Effector memory CD4-positive, alpha-beta T cell (primary cell): ENCODE results near the gene ZNF385A.
A peak's percentile ranks its signal among the peaks of the same experiment; 100 is the strongest.

ENCODE experiments used
- DNase-seq, 3 donors: peaks; one replicate each; pipeline ENCODE4 v3.0.0-alpha.2; 2020
- H3K27ac ChIP-seq: 2 replicates; pipeline ENCODE4 v1.7.0; 2013; ENCODE audit warnings: mild to moderate bottlenecking, low read length, moderate library complexity; ENCODE audit not compliant: insufficient read depth, poor library complexity, severe bottlenecking
- H3K27me3 ChIP-seq: replicated peaks from 2 replicates; pipeline ENCODE4 v1.7.0; 2013; ENCODE audit warnings: mild to moderate bottlenecking, low read length; ENCODE audit not compliant: insufficient read depth, control insufficient read depth, poor library complexity, severe bottlenecking
- H3K36me3 ChIP-seq: 2 replicates; pipeline ENCODE4 v1.7.0; 2013; ENCODE audit warnings: mild to moderate bottlenecking, low read length, moderate library complexity; ENCODE audit not compliant: control insufficient read depth, insufficient read depth
- H3K4me1 ChIP-seq: 2 replicates; pipeline ENCODE4 v1.7.0; 2013; ENCODE audit warnings: low read length, mild to moderate bottlenecking; ENCODE audit not compliant: control insufficient read depth, insufficient read depth, poor library complexity, severe bottlenecking
- H3K4me3 ChIP-seq: 2 replicates; pipeline ENCODE4 v1.7.0; 2013; ENCODE audit warnings: low read length, low read depth, mild to moderate bottlenecking; ENCODE audit not compliant: insufficient read depth, poor library complexity, severe bottlenecking
- H3K9me3 ChIP-seq: 2 replicates; pipeline ENCODE4 v1.7.0; 2013; ENCODE audit warnings: mild to moderate bottlenecking, low read length, moderate library complexity; ENCODE audit not compliant: control insufficient read depth

ZNF385A gene

DNA sequence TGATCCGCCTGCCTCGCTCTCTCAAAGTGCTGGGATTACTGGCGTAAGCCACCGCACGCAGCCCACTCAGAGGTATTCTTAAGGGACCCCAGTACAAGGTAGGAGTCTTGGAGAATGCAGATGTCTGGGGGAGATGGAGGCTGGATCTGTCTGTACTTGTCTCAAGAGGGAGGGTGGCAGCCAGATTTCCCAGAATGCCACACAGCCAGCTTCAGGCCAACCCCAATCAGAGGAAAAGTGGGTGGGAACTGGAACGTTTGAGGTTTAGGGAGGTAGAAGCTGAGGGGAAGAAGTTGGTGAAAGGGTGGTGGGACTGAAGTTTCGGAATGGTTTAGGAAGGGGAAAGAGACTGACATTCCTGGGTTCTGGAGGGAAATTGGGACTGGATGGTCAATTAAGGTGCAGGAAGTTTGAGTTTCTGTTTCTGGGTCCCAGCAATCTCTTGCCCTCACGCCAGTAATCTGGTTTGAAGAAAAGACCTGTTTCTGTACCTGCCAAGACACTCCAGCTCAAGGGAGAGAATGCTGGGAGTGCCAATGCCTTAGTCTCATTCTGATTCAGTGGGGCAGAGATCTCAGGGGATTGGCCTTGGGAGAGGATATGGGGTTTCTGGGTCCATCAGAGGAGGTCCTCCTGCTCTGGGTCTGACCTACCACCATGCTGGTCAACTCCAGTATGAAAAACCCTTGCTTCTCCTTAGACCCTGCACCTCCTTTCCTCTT is 8.1 kb upstream of the ZNF385A start:
- Histone ChIP-seq H3K27me3 (no peaks in the 10 kb centered on the region), H3K4me3 (no peak overlapping the region), H3K36me3 (peaks cover 43% of the 10 kb centered on the region), H3K9me3 (no peaks in the 10 kb centered on the region), H3K27ac (no peak overlapping the region), H3K4me1 (peaks cover 4% of the 10 kb centered on the region)
- no peak for DNase-seq

DNA sequence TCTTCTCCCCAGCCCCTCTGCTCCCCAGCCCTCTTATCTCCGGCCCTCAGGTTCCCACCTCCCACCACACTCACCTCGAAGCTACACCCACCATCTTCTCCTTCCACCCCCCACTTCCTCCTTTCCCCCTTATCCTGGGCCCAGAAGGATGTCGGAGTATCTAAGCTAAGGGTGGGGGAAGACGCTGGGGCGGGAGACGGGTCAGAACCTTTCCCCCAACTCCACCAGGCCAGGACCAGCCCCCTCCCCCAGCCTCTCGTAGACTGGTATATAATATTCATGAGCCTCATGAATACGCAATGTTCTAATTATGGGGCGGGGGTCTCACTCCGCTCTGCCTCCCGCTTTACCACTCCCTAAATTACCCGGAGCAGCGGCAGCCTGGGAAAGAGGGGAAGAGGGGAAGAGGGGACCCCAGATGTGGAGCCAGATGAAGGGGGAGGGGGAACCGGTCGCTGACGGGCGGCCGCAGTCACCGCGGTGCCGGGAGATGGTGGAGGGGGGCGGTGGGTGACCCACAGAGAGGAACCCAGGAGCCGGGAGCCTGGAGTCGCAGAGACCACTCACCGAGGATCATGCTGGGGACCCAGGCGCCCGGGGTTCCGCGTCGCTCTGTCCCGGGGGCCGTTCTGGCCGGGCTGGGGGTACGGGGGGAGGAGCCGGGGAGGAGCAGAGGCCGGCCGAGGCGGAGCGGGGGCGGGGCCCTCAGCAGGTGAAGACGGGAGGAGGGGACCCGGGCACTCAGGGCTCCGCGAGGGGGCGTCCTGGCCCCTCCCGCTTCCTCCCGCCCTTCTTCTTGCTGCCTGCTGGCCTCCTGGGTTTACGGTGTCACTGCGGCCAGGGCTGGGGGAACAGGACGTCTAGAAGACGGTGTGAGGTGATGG is 6.4 kb upstream of the ZNF385A start:
- Histone ChIP-seq H3K27ac (peak overlapping the region; percentile 39), H3K4me3 (peak overlapping the region; percentile 58), H3K4me1 (peaks cover 4% of the 10 kb centered on the region), H3K36me3 (peaks cover 26% of the 10 kb centered on the region), H3K27me3 (no peaks in the 10 kb centered on the region), H3K9me3 (no peaks in the 10 kb centered on the region)
- peak; percentile 56 to 71 (median 64) for DNase-seq

DNA sequence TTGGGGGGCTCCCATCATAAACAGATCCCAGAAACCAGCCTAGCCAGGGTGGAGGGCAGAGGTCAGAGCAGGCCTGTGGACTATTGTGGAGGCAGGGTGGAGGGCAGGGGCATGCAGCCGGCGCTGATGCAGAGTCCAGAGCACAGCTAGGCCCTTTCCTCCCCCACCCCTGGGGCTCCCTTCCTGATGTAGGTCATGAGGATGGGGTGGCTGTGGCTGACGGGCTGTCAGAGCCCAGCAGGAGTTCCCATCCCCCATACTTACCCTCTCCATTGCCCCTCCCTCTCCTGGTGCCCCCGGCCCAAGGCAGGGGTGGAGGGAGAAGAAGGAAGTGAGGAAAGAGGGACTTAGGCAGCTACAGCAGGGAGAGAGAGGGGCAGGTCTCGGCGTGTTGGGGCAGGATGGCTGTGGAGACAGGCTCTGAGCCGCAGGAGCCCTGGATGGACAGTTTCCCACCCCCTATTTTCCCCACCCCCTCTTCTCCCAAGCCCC is 5.7 kb upstream of the ZNF385A start:
- H3K4me1 ChIP-seq: peaks cover 4% of the 10 kb centered on the region
- H3K36me3 ChIP-seq: peaks cover 20% of the 10 kb centered on the region
- DNase-seq: no peak
- H3K27ac ChIP-seq: no peak overlapping the region
- no peaks in the 10 kb centered on the region for H3K9me3 ChIP-seq
- no peaks in the 10 kb centered on the region for H3K27me3 ChIP-seq
- H3K4me3 ChIP-seq: no peak overlapping the region

DNA sequence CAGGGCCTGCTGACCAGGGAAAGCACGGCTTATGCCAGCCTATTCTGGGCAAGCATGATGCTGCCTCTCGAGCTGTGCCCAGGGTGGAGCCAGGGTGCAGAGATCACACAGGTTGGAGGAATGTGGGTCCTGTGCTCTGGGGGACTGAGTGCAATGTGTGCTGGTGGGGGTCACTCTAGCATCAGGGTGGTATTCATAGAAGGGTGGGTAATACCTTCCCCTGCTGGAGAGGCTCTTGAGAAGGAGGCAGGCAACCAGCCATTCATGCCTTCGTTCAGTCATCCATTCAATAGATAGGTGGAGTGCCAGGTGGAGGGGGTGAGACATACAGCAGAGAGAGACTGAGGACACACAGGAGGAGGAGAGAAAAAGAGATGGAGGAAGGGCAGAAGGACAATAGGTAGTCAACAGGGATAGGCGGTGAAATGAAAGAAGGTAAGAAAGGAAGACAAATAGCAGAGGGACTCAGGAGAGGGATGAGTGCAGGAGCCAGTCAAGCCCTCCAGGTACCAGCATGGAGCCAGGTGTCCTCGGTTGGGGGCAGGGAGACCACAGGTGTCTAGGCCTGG is 5.2 kb upstream of the ZNF385A start:
- no peaks in the 10 kb centered on the region for H3K9me3 ChIP-seq
- H3K27me3 ChIP-seq: no peaks in the 10 kb centered on the region
- no peak overlapping the region for H3K27ac ChIP-seq
- H3K36me3 ChIP-seq: peaks cover 14% of the 10 kb centered on the region
- DNase-seq: no peak
- peaks cover 4% of the 10 kb centered on the region for H3K4me1 ChIP-seq
- H3K4me3 ChIP-seq: no peak overlapping the region

DNA sequence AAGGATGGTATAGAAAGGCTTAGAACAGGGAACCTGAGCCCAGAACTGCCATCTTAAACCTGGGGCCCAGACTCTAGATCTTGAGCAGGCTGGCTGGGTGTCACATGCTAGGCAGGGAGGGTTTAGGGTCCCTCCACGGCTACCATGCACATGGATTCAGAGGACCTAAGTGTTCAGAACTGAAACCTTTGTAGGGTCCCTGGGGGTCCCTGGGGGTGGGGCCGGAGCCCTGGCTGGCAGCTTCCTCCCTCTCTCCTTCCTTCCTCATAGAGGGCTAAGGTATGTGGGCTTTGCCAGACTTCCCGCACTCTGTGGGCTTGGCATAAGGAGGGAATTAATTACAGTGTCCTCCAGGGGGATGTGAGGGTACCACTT is 4.6 kb upstream of the ZNF385A start:
- H3K4me1 ChIP-seq: peaks cover 4% of the 10 kb centered on the region
- no peak overlapping the region for H3K4me3 ChIP-seq
- H3K27ac ChIP-seq: no peak overlapping the region
- no peaks in the 10 kb centered on the region for H3K27me3 ChIP-seq
- peaks cover 9% of the 10 kb centered on the region for H3K36me3 ChIP-seq
- DNase-seq: no peak
- no peaks in the 10 kb centered on the region for H3K9me3 ChIP-seq

DNA sequence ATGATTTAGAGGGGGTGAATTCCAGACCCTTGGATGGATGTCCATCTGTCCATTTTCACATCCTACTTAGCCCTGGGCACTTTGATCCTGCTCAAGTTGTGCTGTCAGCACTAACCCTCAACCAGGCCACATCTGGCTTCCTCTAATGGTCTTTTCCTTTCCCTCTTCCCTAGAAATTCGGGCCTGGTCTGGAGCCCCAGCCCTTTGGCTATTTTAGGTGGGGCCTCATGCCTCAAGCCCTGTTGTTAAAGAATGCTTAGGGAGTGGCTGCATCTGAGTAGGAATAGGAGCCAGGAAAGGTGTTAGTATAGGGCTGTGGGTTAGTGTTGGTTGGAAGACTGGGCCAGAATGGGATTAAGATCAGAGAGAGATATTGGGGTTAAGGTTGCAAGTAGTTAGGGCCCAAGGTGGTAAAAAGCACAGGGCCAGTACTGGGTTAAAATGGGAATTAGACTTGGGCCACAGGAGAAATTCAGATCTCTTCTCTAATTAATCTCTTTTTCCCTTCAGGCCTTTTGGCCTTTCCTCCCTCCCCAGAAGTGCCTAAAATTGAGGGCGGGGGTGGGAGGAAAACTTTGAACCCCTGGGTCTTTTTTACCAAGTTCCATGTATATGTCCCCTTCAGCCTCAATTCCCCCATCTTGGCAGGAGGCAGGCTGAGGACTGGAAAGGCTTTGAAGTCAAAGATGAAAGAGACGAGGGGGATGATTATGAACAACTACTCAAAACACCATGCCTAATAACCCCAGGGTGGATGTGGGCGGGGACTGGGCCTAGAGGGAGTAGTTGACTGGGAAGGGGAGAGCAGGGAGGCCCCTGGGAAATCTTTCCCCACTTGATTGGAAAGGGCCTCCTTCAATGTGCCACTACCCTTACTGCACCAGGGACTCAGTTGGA is 4.0 kb upstream of the ZNF385A start:
- no peaks in the 10 kb centered on the region for H3K9me3 ChIP-seq
- no peak for DNase-seq
- no peak overlapping the region for H3K4me3 ChIP-seq
- no peaks in the 10 kb centered on the region for H3K27me3 ChIP-seq
- no peak overlapping the region for H3K27ac ChIP-seq
- peaks cover 7% of the 10 kb centered on the region for H3K36me3 ChIP-seq
- H3K4me1 ChIP-seq: peaks cover 4% of the 10 kb centered on the region

DNA sequence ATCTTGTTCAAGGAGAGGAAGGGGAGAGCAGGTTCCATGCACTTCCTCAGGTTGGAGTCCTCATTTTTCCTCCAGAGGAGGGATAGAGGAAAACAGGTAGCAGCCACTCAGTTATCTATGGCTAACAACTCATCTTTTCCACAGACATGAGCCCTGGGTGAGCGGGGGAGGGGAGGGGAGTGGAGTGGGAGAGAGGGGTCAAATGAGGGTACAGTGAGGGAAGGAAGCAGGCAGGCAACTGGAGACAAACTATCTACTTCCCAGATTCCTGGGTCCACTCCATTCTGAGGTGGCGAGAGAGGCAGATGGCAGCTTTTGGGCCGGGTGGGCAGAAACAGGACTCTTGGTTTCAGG is 2.6 kb upstream of the ZNF385A start:
- Histone ChIP-seq H3K4me3 (no peak overlapping the region), H3K27ac (no peak overlapping the region), H3K36me3 (no peaks in the 10 kb centered on the region), H3K4me1 (peaks cover 4% of the 10 kb centered on the region), H3K9me3 (no peaks in the 10 kb centered on the region), H3K27me3 (no peaks in the 10 kb centered on the region)
- DNase-seq: no peak

DNA sequence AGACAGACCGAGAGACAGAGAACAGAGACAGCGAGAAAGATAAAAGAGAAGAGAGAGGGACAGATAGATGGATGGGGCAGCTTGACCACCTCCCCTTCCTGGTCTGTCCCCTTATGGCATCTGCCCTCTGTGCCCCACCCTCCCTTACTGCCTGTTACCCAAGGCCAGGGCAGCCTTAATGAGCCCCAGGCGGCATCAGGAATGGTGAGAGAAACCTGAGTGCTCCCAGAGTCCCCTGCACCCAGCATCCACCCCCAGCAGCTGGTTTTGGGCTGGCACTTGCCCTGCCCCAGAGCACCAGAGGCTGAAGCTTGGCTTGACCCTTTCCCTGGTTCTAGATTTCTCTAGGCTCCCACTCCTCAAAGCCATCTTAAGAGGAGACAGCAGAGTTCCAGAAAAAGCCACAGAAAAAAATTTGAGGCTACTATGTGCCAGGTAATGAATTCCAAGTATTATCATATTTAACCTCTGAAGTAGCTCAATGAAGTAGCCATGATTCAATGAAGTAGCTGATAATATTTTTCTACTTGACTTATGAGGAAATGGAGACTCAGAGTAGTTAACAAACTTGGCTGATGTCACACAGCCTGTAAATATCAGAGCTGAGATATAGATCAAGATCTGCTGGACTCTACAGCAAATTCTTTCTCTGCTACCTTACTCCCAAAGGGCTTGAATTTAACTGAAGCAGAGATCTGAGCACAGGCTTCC is 2.0 kb upstream of the ZNF385A start:
- peaks cover 4% of the 10 kb centered on the region for H3K4me1 ChIP-seq
- H3K9me3 ChIP-seq: no peaks in the 10 kb centered on the region
- H3K27me3 ChIP-seq: no peaks in the 10 kb centered on the region
- DNase-seq: no peak
- H3K4me3 ChIP-seq: no peak overlapping the region
- H3K36me3 ChIP-seq: no peaks in the 10 kb centered on the region
- H3K27ac ChIP-seq: no peak overlapping the region

DNA sequence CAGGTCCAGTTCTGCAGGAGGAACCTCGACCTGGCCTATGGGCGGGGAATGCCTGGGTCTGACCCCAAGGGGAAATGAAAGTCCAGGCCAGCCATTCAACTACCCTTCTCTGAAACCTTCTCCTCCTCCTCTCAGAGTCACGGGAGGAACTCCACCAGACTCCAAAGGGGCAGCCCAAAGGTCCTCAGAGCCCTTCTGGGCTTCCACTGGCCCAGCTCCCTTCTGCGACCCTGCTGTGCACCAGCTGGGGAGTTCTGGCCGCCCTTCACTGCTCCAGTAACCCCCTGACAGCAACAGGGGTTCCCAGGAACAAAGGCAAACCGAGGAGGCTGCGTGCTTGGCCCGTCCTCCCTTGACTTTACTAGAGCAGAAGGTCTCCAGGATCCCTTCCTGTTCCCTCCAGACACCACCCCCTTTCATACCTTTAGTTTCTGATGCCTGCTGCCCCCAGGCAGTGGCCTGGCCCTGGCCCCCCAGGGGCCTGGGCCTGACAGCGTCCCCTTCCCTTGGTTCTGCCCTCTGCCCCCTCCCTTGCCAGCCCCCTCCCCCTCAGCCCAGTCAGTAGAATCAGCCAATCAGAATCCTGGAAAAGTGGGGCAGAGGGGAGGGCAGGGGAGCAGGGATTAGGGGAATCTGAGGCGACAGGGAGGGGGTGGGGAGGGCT is 850 bp upstream of the ZNF385A start:
- no peak for DNase-seq
- H3K4me3 ChIP-seq: no peak overlapping the region
- no peaks in the 10 kb centered on the region for H3K4me1 ChIP-seq
- H3K27ac ChIP-seq: no peak overlapping the region
- H3K9me3 ChIP-seq: no peaks in the 10 kb centered on the region
- H3K36me3 ChIP-seq: no peaks in the 10 kb centered on the region
- H3K27me3 ChIP-seq: no peaks in the 10 kb centered on the region
